Prostate gland (tissue), 2 donors: ENCODE measurements around the gene CYFIP1. TPM values are rescaled to one million over a fixed set of nuclear protein-coding genes. Genes with fewer than 3 reads are reported as not detected.

Experiments used
- DNase-seq: peaks from one replicate; pipeline ENCODE4 v3.0.0-alpha.2; 2019; ENCODE audit warnings: low spot score
- H3K27ac ChIP-seq, 2 donors: fragments of 200-600 bp; sonication (generic); 2 replicates each; pipeline ENCODE4 v1.5.1; 2017 to 2019
- H3K27me3 ChIP-seq: fragments of 200-600 bp; sonication (generic); replicated peaks from 2 replicates; pipeline ENCODE4 v1.5.1; 2019; ENCODE audit not compliant: insufficient read depth
- H3K36me3 ChIP-seq, 2 donors: fragments of 200-600 bp; sonication (generic); 1 replicate in 1 of 2; 2 replicates in 1 of 2; pipeline versions ENCODE4 v1.5.1 to v1.8.1; 2017 to 2019
- H3K4me1 ChIP-seq: fragments of 200-600 bp; sonication (generic); replicated peaks from 2 replicates; pipeline ENCODE4 v1.5.1; 2019
- H3K4me3 ChIP-seq, 2 donors: fragments of 200-600 bp; sonication (generic); 2 replicates each; pipeline ENCODE4 v1.5.1; 2017 to 2019
- H3K9me3 ChIP-seq: fragments of 200-600 bp; sonication (generic); 2 replicates; pipeline ENCODE4 v1.5.1; 2017
- POLR2A ChIP-seq: fragments of 450-650 bp; IDR thresholded peaks from one replicate; pipeline ENCODE4 v1.6.1; 2016; ENCODE audit warnings: antibody characterized with exemption, mild to moderate bottlenecking
- POLR2AphosphoS5 ChIP-seq: sonication (generic); formaldehyde crosslinking; IDR thresholded peaks from one replicate; pipeline ENCODE4 v1.6.1; 2017; ENCODE audit warnings: antibody characterized with exemption
- WGBS: methylation state at CpG from one replicate; pipeline ENCODE4 v1.1.5; 2018; 5-methylcytosine and 5-hydroxymethylcytosine counted together
- intact Hi-C: fragments of 100-400 bp; cut with DNase I; formaldehyde crosslinking; loops from one replicate; pipeline ENCODE4 v1.14.2; 2022
- total RNA-seq, 2 donors: library from RNA; depleted of rRNA; stranded (reverse); fragments of >200 nt; gene quantifications; one replicate each; pipeline ENCODE4 v1.1.0, GENCODE V29; 2016
- TF ChIP-seq, protein P1 (sequence below), 4 experiments: fragments of 200-600 bp in 2 of 4; fragments of 450-650 bp in 2 of 4; sonication (generic) in 2 of 4; IDR thresholded peaks; 1 replicate in 3 of 4; 2 replicates in 1 of 4; pipeline ENCODE4 v1.5.1; 2016 to 2019; ENCODE audit warnings: antibody characterized with exemption in 4 of 4, mild to moderate bottlenecking in 2 of 4, moderate library complexity in 2 of 4

CYFIP1 gene
- total RNA-seq, 2 donors from 2014 or later, result 97.1 to 121 TPM

DNA sequence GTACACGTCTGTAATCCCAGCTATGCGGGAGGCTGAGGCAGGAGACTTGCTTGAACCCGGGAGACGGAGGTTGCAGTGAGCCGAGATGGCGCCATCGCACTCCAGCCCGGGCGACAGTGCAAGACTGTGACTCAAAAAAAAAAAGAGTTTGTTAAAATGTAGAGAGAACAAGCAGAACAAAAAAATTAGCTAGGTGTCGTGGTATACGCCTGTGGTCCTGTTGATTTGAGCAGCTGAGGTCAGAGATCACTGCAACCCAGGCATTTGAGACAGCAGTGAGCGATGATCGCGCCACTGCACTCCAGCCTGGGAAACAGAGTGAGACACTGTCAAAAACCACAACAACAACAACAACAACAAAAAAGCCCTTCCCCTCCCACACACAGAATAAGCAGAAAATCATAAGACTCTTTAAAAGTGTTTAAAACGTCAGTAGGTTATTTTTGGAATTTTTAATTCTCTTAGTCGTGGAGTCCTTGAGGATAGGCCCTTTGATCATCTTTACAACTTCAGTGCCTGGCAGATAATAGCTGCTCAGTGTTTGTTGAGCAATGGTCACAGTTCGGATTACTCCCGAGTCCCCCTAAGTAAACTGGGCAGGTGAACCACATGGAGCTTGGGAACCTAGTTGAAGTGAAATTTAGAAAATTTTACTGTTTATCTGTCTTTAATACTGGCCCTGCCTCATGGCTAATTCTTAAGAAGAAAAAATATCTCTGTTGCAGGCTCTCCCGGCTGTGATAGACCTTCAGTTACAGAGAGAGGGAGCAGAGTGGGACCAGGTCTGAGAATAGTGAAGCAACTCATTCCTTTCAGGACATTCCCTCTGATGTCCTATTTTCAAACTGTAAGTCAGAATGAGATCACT, 135.5 kb downstream of the CYFIP1 start:
- Histone ChIP-seq H3K36me3 (no peaks in the 10 kb centered on the region), H3K27me3 (no peaks in the 10 kb centered on the region), H3K4me3 (no peak overlapping the region), H3K4me1 (no peaks in the 10 kb centered on the region), H3K9me3 (no peaks in the 10 kb centered on the region), H3K27ac (no peak overlapping the region)
- TF ChIP-seq POLR2A, result no peak
- TF ChIP-seq POLR2AphosphoS5, result no peak
- TF ChIP-seq, protein P1, sequence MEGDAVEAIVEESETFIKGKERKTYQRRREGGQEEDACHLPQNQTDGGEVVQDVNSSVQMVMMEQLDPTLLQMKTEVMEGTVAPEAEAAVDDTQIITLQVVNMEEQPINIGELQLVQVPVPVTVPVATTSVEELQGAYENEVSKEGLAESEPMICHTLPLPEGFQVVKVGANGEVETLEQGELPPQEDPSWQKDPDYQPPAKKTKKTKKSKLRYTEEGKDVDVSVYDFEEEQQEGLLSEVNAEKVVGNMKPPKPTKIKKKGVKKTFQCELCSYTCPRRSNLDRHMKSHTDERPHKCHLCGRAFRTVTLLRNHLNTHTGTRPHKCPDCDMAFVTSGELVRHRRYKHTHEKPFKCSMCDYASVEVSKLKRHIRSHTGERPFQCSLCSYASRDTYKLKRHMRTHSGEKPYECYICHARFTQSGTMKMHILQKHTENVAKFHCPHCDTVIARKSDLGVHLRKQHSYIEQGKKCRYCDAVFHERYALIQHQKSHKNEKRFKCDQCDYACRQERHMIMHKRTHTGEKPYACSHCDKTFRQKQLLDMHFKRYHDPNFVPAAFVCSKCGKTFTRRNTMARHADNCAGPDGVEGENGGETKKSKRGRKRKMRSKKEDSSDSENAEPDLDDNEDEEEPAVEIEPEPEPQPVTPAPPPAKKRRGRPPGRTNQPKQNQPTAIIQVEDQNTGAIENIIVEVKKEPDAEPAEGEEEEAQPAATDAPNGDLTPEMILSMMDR (IDR thresholded peaks at IDR 0.05), result no peak
- no peak for DNase-seq
- 84% methylated on average over 19 of the region's 19 CpGs for WGBS
- intact Hi-C loops, result no loop called here

DNA sequence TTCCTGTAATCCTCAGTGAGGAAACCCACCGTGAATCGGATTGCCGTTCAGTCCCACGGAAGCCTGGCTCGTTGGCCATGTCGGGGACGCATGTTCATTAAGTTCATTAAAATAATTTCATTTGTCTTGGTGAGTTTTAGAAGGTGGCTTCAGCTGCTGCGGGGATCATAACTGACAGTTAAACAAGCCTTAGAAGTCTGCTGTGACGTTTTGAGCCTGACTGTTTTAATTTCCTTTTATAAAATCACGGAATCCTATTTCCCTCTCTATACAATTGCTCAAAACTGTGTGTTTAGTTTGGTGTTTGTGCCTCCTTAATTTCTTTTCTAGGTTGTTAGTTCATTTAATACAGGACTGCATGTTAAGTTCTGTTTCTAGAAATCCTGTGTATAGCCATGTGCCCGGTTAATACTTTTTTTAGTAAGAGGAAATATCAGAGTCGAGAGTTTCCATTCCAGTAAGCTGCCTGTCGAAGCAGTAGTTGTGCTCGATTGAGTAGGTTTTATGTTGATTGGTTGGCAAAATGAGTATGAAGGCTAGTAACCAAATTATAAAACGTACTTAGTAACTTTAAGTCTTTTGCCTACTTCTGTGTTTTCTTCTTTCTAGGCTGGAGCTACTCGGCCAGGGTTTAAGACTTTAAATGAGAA, 141.0 kb downstream of the CYFIP1 start:
- Histone ChIP-seq H3K36me3 (no peaks in the 10 kb centered on the region), H3K9me3 (no peaks in the 10 kb centered on the region), H3K4me1 (no peaks in the 10 kb centered on the region), H3K4me3 (peak overlapping the region; percentile 75 to 85), H3K27ac (peak overlapping the region; percentile 91 to 92), H3K27me3 (no peaks in the 10 kb centered on the region)
- WGBS, result under 1% methylated on average over 16 of the region's 16 CpGs
- TF ChIP-seq, protein P1 (IDR thresholded peaks at IDR 0.05), result no peak
- TF ChIP-seq POLR2AphosphoS5, result no peak
- TF ChIP-seq POLR2A, result no peak
- intact Hi-C loops, result loop anchor here (2.0 kb wide), 1 partner anchor 52 kb away; the partner anchor contains the start of gene NIPA1
- no peak for DNase-seq

DNA sequence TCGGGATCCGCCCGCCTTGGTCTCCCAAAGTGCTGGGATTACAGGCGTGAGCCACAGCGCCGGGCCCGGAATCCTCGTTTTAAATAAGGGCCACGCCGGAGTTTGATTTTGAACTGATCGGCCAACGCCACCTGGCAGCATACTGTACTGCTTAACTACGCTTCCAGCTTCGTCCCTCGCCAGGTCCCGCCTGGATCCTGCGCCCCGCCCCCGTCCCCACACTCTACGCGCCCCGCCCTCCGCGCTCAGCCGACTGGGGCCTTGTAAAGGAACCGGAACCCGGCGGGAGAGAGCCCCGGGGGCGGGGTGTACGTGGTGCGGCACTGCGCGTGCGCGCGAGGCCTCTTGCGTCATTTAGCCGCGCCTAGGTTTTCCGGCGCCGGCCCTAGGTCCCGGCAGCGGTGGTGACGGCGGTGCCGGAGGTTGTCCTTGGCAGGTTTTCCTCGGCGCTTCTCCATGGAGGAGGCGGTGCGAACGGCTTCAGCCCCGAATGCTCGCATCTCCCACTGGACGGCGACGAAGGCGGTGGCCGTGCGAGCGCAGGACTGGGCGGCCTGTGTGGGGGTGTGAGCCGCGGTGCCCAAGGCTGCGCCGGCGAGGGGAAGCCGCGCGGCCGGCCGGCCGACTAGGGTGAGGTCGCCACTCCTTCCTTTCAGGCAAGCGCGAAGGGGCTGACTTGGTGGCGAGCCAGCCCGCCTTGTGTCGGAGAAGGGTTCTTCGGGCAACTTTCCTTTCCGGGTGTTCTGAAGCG, 141.7 kb downstream of the CYFIP1 start, which contains the start of gene NIPA2:
Gene NIPA2 (plus strand): TSS at position 375 of the 751 bp plus-strand sequence. CDS start 13,066 bp downstream, outside the sequence.
- H3K4me1 ChIP-seq, result no peaks in the 10 kb centered on the region
- under 1% methylated on average over 50 of the region's 83 CpGs for WGBS
- DNase-seq, result peak; percentile 97
- peak within 1 kb of the TSS; percentile 91 to 92 for H3K27ac ChIP-seq
- no peaks in the 10 kb centered on the region for H3K27me3 ChIP-seq
- H3K4me3 ChIP-seq, result peak within 1 kb of the TSS; percentile 75 to 85
- TF ChIP-seq, protein P1 (IDR thresholded peaks at IDR 0.05), result peak in 3 of 4 experiments; percentile 10 to 34 (median 26)
- TF ChIP-seq POLR2AphosphoS5, result peak; percentile 99
- peak; percentile 81 for TF ChIP-seq POLR2A
- H3K9me3 ChIP-seq, result no peaks in the 10 kb centered on the region
- H3K36me3 ChIP-seq, result no peaks in the 10 kb centered on the region
- intact Hi-C loops, result loop anchor here (2.0 kb wide), 1 partner anchor 52 kb away; the partner anchor contains the start of gene NIPA1

DNA sequence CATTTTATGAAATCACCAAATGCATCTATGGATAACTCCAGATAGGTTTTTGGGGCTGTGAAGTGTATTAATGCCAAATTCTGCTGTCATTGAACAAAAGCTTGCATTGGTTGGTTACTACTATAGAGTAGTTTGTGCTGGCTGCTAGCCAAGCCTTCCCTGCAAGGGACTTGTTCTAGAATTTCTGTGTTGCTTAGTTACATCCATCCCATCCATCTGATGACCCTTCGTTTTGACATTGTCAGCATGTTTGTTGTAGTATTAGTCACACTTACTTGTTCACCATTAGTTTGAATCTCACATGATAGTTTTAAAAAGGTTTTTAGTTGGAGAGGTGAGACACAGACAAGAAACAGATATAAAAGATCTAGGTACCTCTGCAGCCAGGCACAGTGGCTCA, 148.7 kb downstream of the CYFIP1 start:
- Histone ChIP-seq H3K9me3 (no peaks in the 10 kb centered on the region), H3K27ac (no peak overlapping the region), H3K36me3 (no peaks in the 10 kb centered on the region), H3K4me3 (no peak overlapping the region), H3K27me3 (no peaks in the 10 kb centered on the region), H3K4me1 (no peaks in the 10 kb centered on the region)
- TF ChIP-seq POLR2A, result no peak
- TF ChIP-seq, protein P1 (IDR thresholded peaks at IDR 0.05), result no peak
- WGBS, result 34% methylated on average over 1 of the region's 1 CpG
- DNase-seq, result no peak
- intact Hi-C loops, result no loop called here
